Activated CD8-positive, alpha-beta T cell treated with anti-CD3 and anti-CD28 coated beads for 36 hours (primary cell): ENCODE data around the gene MSRB1. TPM values are rescaled to one million over a fixed set of nuclear protein-coding genes. Genes with fewer than 3 reads are reported as not detected.

ENCODE experiments used
- ATAC-seq: fragments of 200-7000 bp; cut with Tn5 transposase; one replicate; pipeline ENCODE4 v1.10.0; 2021; ENCODE audit warnings: mild to moderate bottlenecking, moderate library complexity
- CTCF ChIA-PET: fragments of 350-600 bp; sonication (Branson Sonifier 250); formaldehyde crosslinking; loops from one replicate; lab custom pipeline; 2021; ENCODE audit warnings: antibody characterized with exemption; lab: Charles Lee
- POLR2A ChIA-PET: fragments of 350-600 bp; sonication (Branson Sonifier 250); formaldehyde crosslinking; loops from one replicate; lab custom pipeline; 2021; ENCODE audit warnings: antibody characterized with exemption; lab: Charles Lee
- DNase-seq: peaks from one replicate; pipeline ENCODE4 v3.0.0-alpha.2; 2020
- H3K27ac Mint-ChIP-seq: one replicate; pipeline ENCODE4 v1.8.0; 2021; ENCODE audit warnings: mild to moderate bottlenecking, mixed read lengths
- H3K27me3 Mint-ChIP-seq: one replicate; pipeline ENCODE4 v1.8.0; 2021; ENCODE audit warnings: mixed read lengths
- H3K36me3 Mint-ChIP-seq: one replicate; pipeline ENCODE4 v1.8.0; 2021; ENCODE audit warnings: low read depth, mixed read lengths
- H3K4me1 Mint-ChIP-seq: one replicate; pipeline ENCODE4 v1.8.0; 2021; ENCODE audit warnings: low read depth, mixed read lengths
- H3K4me3 Mint-ChIP-seq: one replicate; pipeline ENCODE4 v1.8.0; 2021; ENCODE audit warnings: mild to moderate bottlenecking, moderate library complexity, mixed read lengths
- H3K9me3 Mint-ChIP-seq: one replicate; pipeline ENCODE4 v1.8.0; 2021; ENCODE audit warnings: mixed read lengths
- intact Hi-C: fragments of 100-400 bp; cut with micrococcal nuclease; formaldehyde crosslinking; loops from one replicate; pipeline ENCODE4 v1.10.0; 2022
- total RNA-seq, 2 experiments: library from RNA; stranded (reverse); gene quantifications; one replicate each; pipeline ENCODE4 v1.2.3, GENCODE V29; 2021
- TF ChIP-seq, protein P1 (sequence below): fragments of 200-600 bp; IDR thresholded peaks from one replicate; pipeline ENCODE4 v1.8.0; 2022; ENCODE audit warnings: antibody characterized with exemption, mild to moderate bottlenecking

MSRB1 gene
- total RNA-seq, 2 experiments from 2014 or later, result 15.5 to 18.1 TPM

DNA sequence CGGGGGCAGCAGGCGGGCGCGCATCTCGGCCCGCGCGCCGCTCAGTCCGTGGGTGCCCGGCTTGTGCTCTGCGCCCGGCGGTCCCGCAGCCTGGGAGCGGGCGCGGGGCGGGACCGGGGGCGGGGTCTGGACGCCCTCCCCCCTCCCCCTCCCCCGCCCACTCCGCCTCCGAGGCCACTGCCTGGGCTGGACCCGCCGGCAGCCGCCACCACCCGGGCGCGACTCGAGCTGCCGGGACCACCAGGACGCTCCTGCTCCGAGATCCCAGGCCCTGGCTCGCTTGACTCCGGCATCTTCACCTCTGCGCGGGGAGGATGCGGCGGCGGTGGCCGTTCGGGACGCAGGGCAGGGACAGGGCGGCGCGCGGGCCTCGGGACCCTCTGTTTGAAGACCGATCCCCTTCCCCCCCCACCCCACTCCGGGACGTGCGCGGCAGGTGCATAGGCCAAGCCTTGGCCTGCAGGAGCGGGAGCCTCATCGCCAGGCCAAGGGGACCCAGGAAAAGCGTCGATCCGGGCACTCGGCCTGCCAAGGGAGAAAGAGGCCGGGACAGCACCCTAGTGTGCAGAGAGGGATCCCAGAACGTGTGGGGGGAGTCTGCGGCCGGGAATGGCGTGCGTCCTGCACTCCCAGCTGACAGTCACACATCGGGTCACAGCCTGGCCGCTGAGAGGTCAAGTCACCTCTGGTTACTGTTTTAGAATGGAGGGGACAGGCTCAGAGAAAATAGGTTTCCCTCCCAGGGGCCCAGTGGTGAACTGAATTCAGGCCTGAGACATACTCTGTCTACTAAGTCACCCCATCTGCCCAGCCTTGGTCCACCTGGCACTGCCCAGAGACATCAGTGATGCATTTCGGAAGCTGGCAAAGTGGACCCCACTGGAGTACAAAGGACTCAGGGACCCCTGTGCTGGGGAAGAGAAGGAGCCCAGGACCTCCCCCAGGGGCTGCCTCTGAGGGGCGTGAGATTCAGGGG, 24.4 kb downstream of the MSRB1 start, which contains the start of gene HS3ST6:
Gene HS3ST6 (minus strand): TSS at position 65 of the 976 bp plus-strand sequence. CDS start 92 bp downstream, outside the sequence.
- Mint-ChIP-seq H3K4me1 (no peaks in the 10 kb centered on the region), H3K27me3 (peaks cover 52% of the 10 kb centered on the region), H3K4me3 (no peak within 1 kb of the TSS), H3K36me3 (no peaks in the 10 kb centered on the region), H3K27ac (no peak within 1 kb of the TSS), H3K9me3 (no peaks in the 10 kb centered on the region)
- intact Hi-C loops, result loop anchor here (5.0 kb wide), 1 partner anchor 56 kb away; no protein-coding TSS in a partner anchor
- ChIA-PET CTCF (interaction anchor here (2.5 kb wide), 1 partner anchor 10 kb away, joined by 10 read pairs; no protein-coding TSS in a partner anchor), POLR2A (no interaction called here)
- TF ChIP-seq, protein P1, sequence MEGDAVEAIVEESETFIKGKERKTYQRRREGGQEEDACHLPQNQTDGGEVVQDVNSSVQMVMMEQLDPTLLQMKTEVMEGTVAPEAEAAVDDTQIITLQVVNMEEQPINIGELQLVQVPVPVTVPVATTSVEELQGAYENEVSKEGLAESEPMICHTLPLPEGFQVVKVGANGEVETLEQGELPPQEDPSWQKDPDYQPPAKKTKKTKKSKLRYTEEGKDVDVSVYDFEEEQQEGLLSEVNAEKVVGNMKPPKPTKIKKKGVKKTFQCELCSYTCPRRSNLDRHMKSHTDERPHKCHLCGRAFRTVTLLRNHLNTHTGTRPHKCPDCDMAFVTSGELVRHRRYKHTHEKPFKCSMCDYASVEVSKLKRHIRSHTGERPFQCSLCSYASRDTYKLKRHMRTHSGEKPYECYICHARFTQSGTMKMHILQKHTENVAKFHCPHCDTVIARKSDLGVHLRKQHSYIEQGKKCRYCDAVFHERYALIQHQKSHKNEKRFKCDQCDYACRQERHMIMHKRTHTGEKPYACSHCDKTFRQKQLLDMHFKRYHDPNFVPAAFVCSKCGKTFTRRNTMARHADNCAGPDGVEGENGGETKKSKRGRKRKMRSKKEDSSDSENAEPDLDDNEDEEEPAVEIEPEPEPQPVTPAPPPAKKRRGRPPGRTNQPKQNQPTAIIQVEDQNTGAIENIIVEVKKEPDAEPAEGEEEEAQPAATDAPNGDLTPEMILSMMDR, result no peak
- ATAC-seq, result no peak
- no peak for DNase-seq

DNA sequence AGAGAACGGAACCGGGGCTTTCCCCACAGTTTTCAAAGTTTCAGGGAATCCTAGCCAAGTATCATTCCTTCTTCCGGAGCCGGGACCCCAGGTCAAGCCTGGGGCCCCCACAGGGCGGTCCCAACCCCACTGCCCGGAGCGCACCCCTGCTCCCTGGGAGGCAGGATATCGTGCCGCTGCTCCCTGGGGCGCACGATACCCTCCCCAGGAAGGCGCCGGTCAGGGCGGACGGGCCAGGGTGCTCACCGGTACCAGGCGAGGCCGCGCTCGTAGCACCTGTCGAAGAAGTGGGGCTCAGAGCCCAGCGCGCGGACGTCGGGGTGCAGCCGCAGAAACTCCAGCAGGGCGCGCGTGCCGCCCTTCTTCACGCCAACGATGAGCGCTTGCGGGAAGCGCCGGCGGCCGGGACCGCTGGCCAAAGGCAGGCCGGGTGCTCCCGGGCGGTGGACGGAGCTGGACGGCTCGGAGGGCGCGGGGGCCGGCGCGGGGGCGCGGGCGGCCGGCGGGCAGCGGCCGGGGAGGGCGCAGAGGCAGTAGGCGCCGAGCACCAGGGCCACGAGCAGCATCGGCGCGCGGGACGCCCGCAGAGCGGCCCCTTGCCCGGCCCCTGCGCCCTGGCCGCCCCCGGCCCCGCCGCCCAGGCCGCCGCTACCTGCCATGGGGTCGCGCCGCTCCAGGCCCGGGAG, 25.2 kb downstream of the MSRB1 start:
- H3K36me3 Mint-ChIP-seq, result no peaks in the 10 kb centered on the region
- ATAC-seq, result no peak
- H3K9me3 Mint-ChIP-seq, result no peaks in the 10 kb centered on the region
- TF ChIP-seq, protein P1, result no peak
- no peak overlapping the region for H3K27ac Mint-ChIP-seq
- peaks cover 48% of the 10 kb centered on the region for H3K27me3 Mint-ChIP-seq
- H3K4me1 Mint-ChIP-seq, result no peaks in the 10 kb centered on the region
- POLR2A ChIA-PET, result no interaction called here
- CTCF ChIA-PET, result no interaction called here
- H3K4me3 Mint-ChIP-seq, result no peak overlapping the region
- intact Hi-C loops, result loop anchor here (5.0 kb wide), 1 partner anchor 56 kb away; no protein-coding TSS in a partner anchor
- DNase-seq, result no peak

DNA sequence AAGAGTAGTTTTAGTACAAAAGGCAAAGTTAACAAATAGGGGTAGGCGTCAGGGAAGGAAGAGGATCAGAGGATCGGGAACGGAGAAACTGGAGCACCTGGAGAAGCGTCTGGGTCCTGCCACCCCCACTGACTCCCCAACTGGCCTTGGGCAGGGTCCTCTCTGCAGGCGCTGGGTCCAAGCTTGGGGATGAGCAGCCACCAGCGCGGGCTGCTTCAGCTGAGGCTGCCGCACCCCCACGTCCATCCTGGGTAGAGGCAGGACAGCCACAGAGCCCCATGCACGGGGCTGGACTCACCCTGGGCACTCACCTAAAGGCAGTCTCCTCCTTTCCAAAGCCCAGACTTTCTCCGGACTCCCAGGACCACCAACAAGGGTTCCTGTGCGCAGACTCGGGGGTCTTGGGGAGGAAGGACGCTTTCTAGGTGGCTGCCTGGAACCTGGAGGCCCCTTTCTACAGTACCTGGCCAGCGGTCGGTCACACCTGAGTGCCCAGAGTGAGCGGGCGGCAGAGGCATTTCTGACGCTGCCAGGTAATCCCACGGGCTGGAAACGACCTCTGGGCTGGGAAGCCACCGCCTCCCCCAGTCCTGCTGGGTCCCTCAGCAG, 25.8 kb downstream of the MSRB1 start:
- peaks cover 42% of the 10 kb centered on the region for H3K27me3 Mint-ChIP-seq
- no peaks in the 10 kb centered on the region for H3K9me3 Mint-ChIP-seq
- DNase-seq (no peak), ATAC-seq (no peak)
- intact Hi-C loops, result loop anchor here (5.0 kb wide), 1 partner anchor 55 kb away; no protein-coding TSS in a partner anchor
- POLR2A ChIA-PET, result interaction anchor here (1.2 kb wide), 1 partner anchor 11 kb away, joined by 3 read pairs; no protein-coding TSS in a partner anchor
- no peaks in the 10 kb centered on the region for H3K36me3 Mint-ChIP-seq
- TF ChIP-seq, protein P1, result no peak
- H3K4me1 Mint-ChIP-seq, result no peaks in the 10 kb centered on the region
- no peak overlapping the region for H3K4me3 Mint-ChIP-seq
- no peak overlapping the region for H3K27ac Mint-ChIP-seq
- CTCF ChIA-PET, result interaction anchor here (1.4 kb wide), 1 partner anchor 12 kb away, joined by 5 read pairs; no protein-coding TSS in a partner anchor

DNA sequence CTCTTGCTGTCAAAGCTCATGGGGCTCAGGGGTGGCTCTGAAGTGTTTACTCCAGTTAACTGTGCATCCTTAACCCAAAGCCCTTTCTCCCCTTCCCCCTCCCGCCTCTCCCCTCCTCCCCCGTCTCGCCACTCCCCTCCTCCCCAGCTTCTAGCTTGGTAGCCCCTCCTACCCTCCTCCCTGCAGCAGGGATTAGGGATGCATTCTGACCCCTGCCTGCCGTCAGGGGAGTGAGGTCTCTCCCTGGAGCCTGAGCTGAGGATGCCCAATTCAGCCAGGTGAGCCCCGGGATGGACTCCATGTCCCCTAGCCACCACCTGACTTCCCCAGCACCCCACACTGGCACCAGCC, 26.4 kb downstream of the MSRB1 start:
- ATAC-seq (no peak), DNase-seq (no peak)
- intact Hi-C loops, result loop anchor here (5.0 kb wide), 1 partner anchor 54 kb away; no protein-coding TSS in a partner anchor
- Mint-ChIP-seq H3K4me1 (no peaks in the 10 kb centered on the region), H3K27me3 (peaks cover 42% of the 10 kb centered on the region), H3K4me3 (no peak overlapping the region), H3K9me3 (no peaks in the 10 kb centered on the region), H3K36me3 (no peaks in the 10 kb centered on the region), H3K27ac (no peak overlapping the region)
- TF ChIP-seq, protein P1, result no peak
- CTCF ChIA-PET, result interaction anchor here (1.4 kb wide), 1 partner anchor 13 kb away, joined by 5 read pairs; no protein-coding TSS in a partner anchor
- POLR2A ChIA-PET, result interaction anchor here (1.2 kb wide), 1 partner anchor 11 kb away, joined by 3 read pairs; no protein-coding TSS in a partner anchor
